ENCODE results near the gene EIF2S2. TPM values are rescaled to one million over a fixed set of nuclear protein-coding genes. Genes with fewer than 3 reads are reported as not detected.

The EIF2S2 gene
- polyA plus RNA-seq, 3 donors, result 18.8 to 20.1 (median 18.9) TPM

DNA sequence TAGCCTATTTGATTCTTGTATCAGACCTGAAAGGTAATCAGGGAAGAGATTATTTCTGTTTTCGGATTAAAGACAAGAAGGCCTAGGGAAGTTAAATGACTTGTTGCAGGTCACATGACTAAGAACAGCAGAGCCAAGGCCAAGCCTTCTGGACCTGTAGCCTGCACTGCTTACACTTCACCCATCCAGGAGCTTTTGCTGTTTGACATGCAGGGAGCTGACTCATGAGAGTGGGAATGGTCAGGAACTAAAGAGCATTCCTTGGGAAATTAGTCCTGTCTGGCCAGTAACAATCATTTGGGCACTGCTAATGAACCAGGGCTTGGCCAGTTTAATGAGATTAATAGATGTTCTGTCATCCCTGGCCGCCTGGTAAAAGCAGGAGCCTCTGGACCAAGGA, 46.8 kb downstream of the EIF2S2 start:
- peaks cover 0 to 5% of the 10 kb centered on the region in 2 donors for H3K4me1 ChIP-seq (ENCODE audit: control insufficient read depth in 1 of 2, insufficient read depth in 2 of 2, low read length in 2 of 2)
- no CpG with 5 or more reads among the region's 2 CpGs for WGBS (ENCODE audit: insufficient coverage)

DNA sequence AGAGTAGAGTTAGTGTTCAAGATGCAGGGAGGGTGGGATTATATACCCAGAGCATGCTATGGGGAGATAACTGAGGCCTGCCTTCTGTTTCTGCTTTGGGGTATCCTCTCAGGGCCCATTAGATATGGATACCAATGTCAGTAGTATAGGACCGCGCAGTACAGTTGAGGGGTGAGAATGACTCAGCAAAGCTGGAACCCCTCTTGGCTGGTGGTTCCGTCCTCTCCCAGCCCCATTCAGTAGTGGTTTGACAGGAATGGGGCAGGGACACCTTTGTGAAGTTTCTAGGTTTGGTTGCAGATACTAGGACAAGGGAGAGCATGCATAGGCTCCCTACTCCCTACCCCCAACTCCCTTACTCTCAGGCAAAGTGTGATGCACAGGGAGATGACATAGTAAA, 47.8 kb downstream of the EIF2S2 start:
- Histone ChIP-seq H4K20me1 (ENCODE audit: insufficient read depth, low read length) (peaks cover 99% of the 10 kb centered on the region), H3K27ac (ENCODE audit: low read depth in 1 of 2, low read length in 2 of 2) (peak overlapping the region in 1 of 2 donors; percentile 16), H3K36me3 (replicated peaks in 1 of 2; ENCODE audit: control insufficient read depth in 1 of 2, insufficient read depth in 2 of 2, low read length in 2 of 2) (peaks cover 17 to 68% of the 10 kb centered on the region in 2 donors), H3K9ac (ENCODE audit: insufficient read depth, low read length, poor library complexity, severe bottlenecking) (no peak overlapping the region), H3K9me3 (replicated peaks in 1 of 2; ENCODE audit: control insufficient read depth in 1 of 2, insufficient read depth in 1 of 2, low read length in 2 of 2) (no peaks in the 10 kb centered on the region), H3K4me3 (replicated peaks in 1 of 3; ENCODE audit: low read depth in 2 of 3, low read length in 3 of 3) (no peak overlapping the region), H3K27me3 (ENCODE audit: control insufficient read depth in 2 of 2, insufficient read depth in 2 of 2, low read length in 2 of 2) (no peaks in the 10 kb centered on the region), H3K4me2 (replicated peaks; ENCODE audit: extremely low read depth, low read length, poor library complexity, severe bottlenecking) (no peak overlapping the region), H3K4me1 (ENCODE audit: control insufficient read depth in 1 of 2, insufficient read depth in 2 of 2, low read length in 2 of 2) (peaks cover 0 to 5% of the 10 kb centered on the region in 2 donors), H3K79me2 (ENCODE audit: insufficient read depth, low read length) (peaks cover 95% of the 10 kb centered on the region), H2AFZ (ENCODE audit: insufficient read depth, low read depth, low read length, poor library complexity, severe bottlenecking) (no peak overlapping the region)
- Mint-ChIP-seq H3K27ac (peak overlapping the region in 1 of 7 donors; percentile 21), H3K4me3 (no peak overlapping the region), H3K36me3 (peaks cover 19 to 24% of the 10 kb centered on the region in 2 donors), H3K27me3 (ENCODE audit: low read depth in 3 of 3) (no peaks in the 10 kb centered on the region), H3K4me1 (peaks cover 21% of the 10 kb centered on the region), H3K9me3 (no peaks in the 10 kb centered on the region)
- no peak for DNase-seq
- intact Hi-C loops (cut with micrococcal nuclease), result loop anchor here in 1 of 2 donors (10.0 kb wide), 1 partner anchor 129 kb away; no protein-coding TSS in a partner anchor
- TF ChIP-seq, protein P1, sequence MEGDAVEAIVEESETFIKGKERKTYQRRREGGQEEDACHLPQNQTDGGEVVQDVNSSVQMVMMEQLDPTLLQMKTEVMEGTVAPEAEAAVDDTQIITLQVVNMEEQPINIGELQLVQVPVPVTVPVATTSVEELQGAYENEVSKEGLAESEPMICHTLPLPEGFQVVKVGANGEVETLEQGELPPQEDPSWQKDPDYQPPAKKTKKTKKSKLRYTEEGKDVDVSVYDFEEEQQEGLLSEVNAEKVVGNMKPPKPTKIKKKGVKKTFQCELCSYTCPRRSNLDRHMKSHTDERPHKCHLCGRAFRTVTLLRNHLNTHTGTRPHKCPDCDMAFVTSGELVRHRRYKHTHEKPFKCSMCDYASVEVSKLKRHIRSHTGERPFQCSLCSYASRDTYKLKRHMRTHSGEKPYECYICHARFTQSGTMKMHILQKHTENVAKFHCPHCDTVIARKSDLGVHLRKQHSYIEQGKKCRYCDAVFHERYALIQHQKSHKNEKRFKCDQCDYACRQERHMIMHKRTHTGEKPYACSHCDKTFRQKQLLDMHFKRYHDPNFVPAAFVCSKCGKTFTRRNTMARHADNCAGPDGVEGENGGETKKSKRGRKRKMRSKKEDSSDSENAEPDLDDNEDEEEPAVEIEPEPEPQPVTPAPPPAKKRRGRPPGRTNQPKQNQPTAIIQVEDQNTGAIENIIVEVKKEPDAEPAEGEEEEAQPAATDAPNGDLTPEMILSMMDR (IDR thresholded peaks at IDR 0.05), result no peak
- no CpG with 5 or more reads among the region's 3 CpGs for WGBS (ENCODE audit: insufficient coverage)

More for the DNA sequence above, 46.8 kb downstream of the EIF2S2 start:
- Histone ChIP-seq H3K27ac (ENCODE audit: low read depth in 1 of 2, low read length in 2 of 2) (peak overlapping the region in 1 of 2 donors; percentile 12), H3K79me2 (ENCODE audit: insufficient read depth, low read length) (peaks cover 95% of the 10 kb centered on the region), H3K4me2 (replicated peaks; ENCODE audit: extremely low read depth, low read length, poor library complexity, severe bottlenecking) (no peak overlapping the region), H2AFZ (ENCODE audit: insufficient read depth, low read depth, low read length, poor library complexity, severe bottlenecking) (no peak overlapping the region), H3K36me3 (replicated peaks in 1 of 2; ENCODE audit: control insufficient read depth in 1 of 2, insufficient read depth in 2 of 2, low read length in 2 of 2) (peaks cover 17 to 58% of the 10 kb centered on the region in 2 donors), H3K9ac (ENCODE audit: insufficient read depth, low read length, poor library complexity, severe bottlenecking) (no peak overlapping the region), H3K27me3 (ENCODE audit: control insufficient read depth in 2 of 2, insufficient read depth in 2 of 2, low read length in 2 of 2) (no peaks in the 10 kb centered on the region), H4K20me1 (ENCODE audit: insufficient read depth, low read length) (peaks cover 99% of the 10 kb centered on the region), H3K4me3 (replicated peaks in 1 of 3; ENCODE audit: low read depth in 2 of 3, low read length in 3 of 3) (no peak overlapping the region), H3K9me3 (replicated peaks in 1 of 2; ENCODE audit: control insufficient read depth in 1 of 2, insufficient read depth in 1 of 2, low read length in 2 of 2) (no peaks in the 10 kb centered on the region)
- Mint-ChIP-seq H3K4me1 (peaks cover 26% of the 10 kb centered on the region), H3K27me3 (ENCODE audit: low read depth in 3 of 3) (no peaks in the 10 kb centered on the region), H3K4me3 (no peak overlapping the region), H3K27ac (peak overlapping the region in 2 of 7 donors; percentile 55 to 83), H3K9me3 (no peaks in the 10 kb centered on the region), H3K36me3 (peaks cover 18 to 20% of the 10 kb centered on the region in 2 donors)
- DNase-seq, result no peak
- TF ChIP-seq, protein P1 (IDR thresholded peaks at IDR 0.05), result no peak
- intact Hi-C loops (cut with micrococcal nuclease), result loop anchor here (5.0 to 10.0 kb wide), 2 partner anchors 130 to 143 kb away; no protein-coding TSS in a partner anchor

All from CD14-positive monocyte (primary cell).